ENCODE data around the gene ZNF526.
"Not testable (repeated sequence)": the region's sequence is repeated elsewhere in the genome, so short reads cannot be mapped to it uniquely, and the experiment has no call there.

ZNF526 gene

GRCh38 chr19:42248270-42249148 lies 28.4 kb downstream of the ZNF526 start:
- DNase-seq, result no peak

- DNase-seq, result no peak
These were observed 29.1 kb downstream of the ZNF526 start for GRCh38 chr19:42249149-42249750.

- DNase-seq, result no peak
These were observed 29.7 kb downstream of the ZNF526 start for GRCh38 chr19:42249769-42250168.

- DNase-seq, result no peak
These were observed 30.1 kb downstream of the ZNF526 start for GRCh38 chr19:42250183-42250665.

- DNase-seq, result no peak
These were observed 30.8 kb downstream of the ZNF526 start for GRCh38 chr19:42250666-42251531.

GRCh38 chr19:42251572-42252358 lies 31.7 kb downstream of the ZNF526 start:
- no peak for DNase-seq

- DNase-seq, result no peak
These were observed 32.5 kb downstream of the ZNF526 start for GRCh38 chr19:42252365-42253244.

- peak; percentile 50 for DNase-seq
These were observed 33.4 kb downstream of the ZNF526 start for GRCh38 chr19:42253245-42254088.

GRCh38 chr19:42254089-42254849 lies 34.2 kb downstream of the ZNF526 start:
- peak; percentile 69 for DNase-seq

GRCh38 chr19:42254850-42255765 lies 35.0 kb downstream of the ZNF526 start, which contains the start of gene ERF:
ERF (minus strand) TSS chr19:42255128; CDS start chr19:42254999, 129 bp downstream.
- DNase-seq, result peak; percentile 89

- DNase-seq, result no peak
These were observed 35.9 kb downstream of the ZNF526 start for GRCh38 chr19:42255766-42256745.

GRCh38 chr19:42257842-42258241 lies 37.7 kb downstream of the ZNF526 start:
- DNase-seq, result not testable (repeated sequence)

- no peak for DNase-seq
These were observed 41.7 kb downstream of the ZNF526 start for GRCh38 chr19:42261763-42262162.

GRCh38 chr19:42266105-42266504 lies 46.0 kb downstream of the ZNF526 start:
- not testable (repeated sequence) for DNase-seq

- DNase-seq, result not testable (repeated sequence)
These were observed 47.0 kb downstream of the ZNF526 start for GRCh38 chr19:42266928-42267603.

GRCh38 chr19:42267644-42268141 lies 47.6 kb downstream of the ZNF526 start:
- DNase-seq, result no peak

Measured in activated T-cell treated with anti-CD3 and anti-CD28 coated beads for 4 hours (primary cell).